Natural killer cell (primary cell): ENCODE results near the gene PFAS. TPM values are rescaled to one million over a fixed set of nuclear protein-coding genes. Genes with fewer than 3 reads are reported as not detected.

Experiments
- ATAC-seq, 3 donors: fragments of 150-1000 bp in 2 of 3; fragments of 200-7000 bp in 1 of 3; cut with Tn5 transposase; 1 replicate in 1 of 3; 2 replicates in 2 of 3; pipeline ENCODE4 v1.10.0; 2021; ENCODE audit warnings: mild to moderate bottlenecking in 2 of 3, moderate library complexity in 2 of 3
- DNase-seq, 2 donors: peaks; one replicate each; pipeline versions ENCODE4 v3.0.0 to v3.0.0-alpha.2; 2013 to 2021; ENCODE audit warnings: mixed read lengths in 1 of 2
- H3K27ac ChIP-seq: one replicate; pipeline ENCODE4 v1.5.1; 2013; ENCODE audit warnings: mild to moderate bottlenecking, low read length
- H3K27me3 ChIP-seq: one replicate; pipeline ENCODE4 v1.6.1; 2013; ENCODE audit warnings: low read length; ENCODE audit not compliant: control insufficient read depth, insufficient read depth
- H3K36me3 ChIP-seq: one replicate; pipeline ENCODE4 v1.6.1; 2013; ENCODE audit warnings: low read length; ENCODE audit not compliant: control insufficient read depth, insufficient read depth
- H3K4me1 ChIP-seq: one replicate; pipeline ENCODE4 v1.6.1; 2013; ENCODE audit warnings: low read length; ENCODE audit not compliant: control insufficient read depth, insufficient read depth
- H3K4me3 ChIP-seq: one replicate; pipeline ENCODE4 v1.5.1; 2013; ENCODE audit warnings: low read length
- H3K9me3 ChIP-seq: one replicate; pipeline ENCODE4 v1.6.1; 2013; ENCODE audit warnings: low read length; ENCODE audit not compliant: control insufficient read depth, insufficient read depth
- H3K27ac Mint-ChIP-seq, 2 donors: one replicate each; pipeline ENCODE4 v1.8.0; 2022; ENCODE audit warnings: mild to moderate bottlenecking in 2 of 2, mixed read lengths in 2 of 2, moderate library complexity in 1 of 2
- H3K27me3 Mint-ChIP-seq, 2 donors: one replicate each; pipeline ENCODE4 v1.8.0; 2022; ENCODE audit warnings: low read depth in 2 of 2, mixed read lengths in 2 of 2
- H3K36me3 Mint-ChIP-seq: one replicate; pipeline ENCODE4 v1.8.0; 2022; ENCODE audit warnings: mixed read lengths
- H3K4me1 Mint-ChIP-seq, 2 donors: one replicate each; pipeline ENCODE4 v1.8.0; 2022; ENCODE audit warnings: mixed read lengths in 2 of 2
- H3K4me3 Mint-ChIP-seq: one replicate; pipeline ENCODE4 v1.8.0; 2022; ENCODE audit warnings: mild to moderate bottlenecking, moderate library complexity, mixed read lengths
- H3K9me3 Mint-ChIP-seq, 2 donors: one replicate each; pipeline ENCODE4 v1.8.0; 2022; ENCODE audit warnings: mixed read lengths in 2 of 2
- WGBS: methylation state at CpG from one replicate; pipeline ENCODE4 v1.1.7; 2013; ENCODE audit warnings: missing lambda C conversion rate; ENCODE audit not compliant: insufficient coverage; 5-methylcytosine and 5-hydroxymethylcytosine counted together
- intact Hi-C: fragments of 100-400 bp; cut with micrococcal nuclease; formaldehyde crosslinking; loops from one replicate; pipeline ENCODE4 v1.14.2; 2022
- total RNA-seq, 4 donors: library from RNA; stranded (reverse); fragments of 120-200 nt in 1 of 4; gene quantifications; one replicate each; pipeline versions ENCODE4 v1.2.3 to v1.2.4, GENCODE V29; 2013 to 2022
- TF ChIP-seq, protein P1 (sequence below): fragments of 200-600 bp; IDR thresholded peaks from one replicate; pipeline ENCODE4 v1.8.0; 2022; ENCODE audit warnings: antibody characterized with exemption

PFAS gene
- total RNA-seq, 3 donors from 2014 or later (not counting 1 experiment from before 2014, with no cell fraction given), result 23.6 to 30.0 (median 24.0) TPM

GRCh38 chr17:8237175-8237574 lies 11.9 kb upstream of the PFAS start:
- H3K4me3 ChIP-seq, result no peak overlapping the region
- WGBS, result 95% methylated on average over 7 of the region's 7 CpGs
- H3K36me3 Mint-ChIP-seq, result peaks cover 15% of the 10 kb centered on the region
- no peak overlapping the region for H3K4me3 Mint-ChIP-seq
- H3K9me3 ChIP-seq, result no peaks in the 10 kb centered on the region
- ATAC-seq (no peak), DNase-seq (no peak)
- H3K4me1 Mint-ChIP-seq, result peaks cover 0 to 19% of the 10 kb centered on the region in 2 donors
- no peak overlapping the region for H3K27ac ChIP-seq
- H3K27ac Mint-ChIP-seq, result no peak overlapping the region
- TF ChIP-seq, protein P1, sequence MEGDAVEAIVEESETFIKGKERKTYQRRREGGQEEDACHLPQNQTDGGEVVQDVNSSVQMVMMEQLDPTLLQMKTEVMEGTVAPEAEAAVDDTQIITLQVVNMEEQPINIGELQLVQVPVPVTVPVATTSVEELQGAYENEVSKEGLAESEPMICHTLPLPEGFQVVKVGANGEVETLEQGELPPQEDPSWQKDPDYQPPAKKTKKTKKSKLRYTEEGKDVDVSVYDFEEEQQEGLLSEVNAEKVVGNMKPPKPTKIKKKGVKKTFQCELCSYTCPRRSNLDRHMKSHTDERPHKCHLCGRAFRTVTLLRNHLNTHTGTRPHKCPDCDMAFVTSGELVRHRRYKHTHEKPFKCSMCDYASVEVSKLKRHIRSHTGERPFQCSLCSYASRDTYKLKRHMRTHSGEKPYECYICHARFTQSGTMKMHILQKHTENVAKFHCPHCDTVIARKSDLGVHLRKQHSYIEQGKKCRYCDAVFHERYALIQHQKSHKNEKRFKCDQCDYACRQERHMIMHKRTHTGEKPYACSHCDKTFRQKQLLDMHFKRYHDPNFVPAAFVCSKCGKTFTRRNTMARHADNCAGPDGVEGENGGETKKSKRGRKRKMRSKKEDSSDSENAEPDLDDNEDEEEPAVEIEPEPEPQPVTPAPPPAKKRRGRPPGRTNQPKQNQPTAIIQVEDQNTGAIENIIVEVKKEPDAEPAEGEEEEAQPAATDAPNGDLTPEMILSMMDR, result no peak
- H3K36me3 ChIP-seq, result peaks cover 84% of the 10 kb centered on the region
- H3K27me3 ChIP-seq, result no peaks in the 10 kb centered on the region
- H3K27me3 Mint-ChIP-seq, result no peaks in the 10 kb centered on the region
- intact Hi-C loops, result no loop called here
- H3K9me3 Mint-ChIP-seq, result no peaks in the 10 kb centered on the region
- H3K4me1 ChIP-seq, result no peaks in the 10 kb centered on the region

GRCh38 chr17:8237886-8238285 lies 11.2 kb upstream of the PFAS start:
- peak overlapping the region in 1 of 2 donors; percentile 13 for H3K27ac Mint-ChIP-seq
- no peak for ATAC-seq
- no peak overlapping the region for H3K27ac ChIP-seq
- H3K4me3 ChIP-seq, result no peak overlapping the region
- peaks cover 17% of the 10 kb centered on the region for H3K36me3 Mint-ChIP-seq
- TF ChIP-seq, protein P1, result no peak
- no peak overlapping the region for H3K4me3 Mint-ChIP-seq
- intact Hi-C loops, result no loop called here
- no peaks in the 10 kb centered on the region for H3K9me3 Mint-ChIP-seq
- no peaks in the 10 kb centered on the region for H3K9me3 ChIP-seq
- H3K27me3 Mint-ChIP-seq, result no peaks in the 10 kb centered on the region
- H3K27me3 ChIP-seq, result no peaks in the 10 kb centered on the region
- H3K4me1 Mint-ChIP-seq, result peaks cover 0 to 24% of the 10 kb centered on the region in 2 donors
- no peak for DNase-seq
- 95% methylated on average over 4 of the region's 4 CpGs for WGBS
- no peaks in the 10 kb centered on the region for H3K4me1 ChIP-seq
- H3K36me3 ChIP-seq, result peaks cover 79% of the 10 kb centered on the region

DNA sequence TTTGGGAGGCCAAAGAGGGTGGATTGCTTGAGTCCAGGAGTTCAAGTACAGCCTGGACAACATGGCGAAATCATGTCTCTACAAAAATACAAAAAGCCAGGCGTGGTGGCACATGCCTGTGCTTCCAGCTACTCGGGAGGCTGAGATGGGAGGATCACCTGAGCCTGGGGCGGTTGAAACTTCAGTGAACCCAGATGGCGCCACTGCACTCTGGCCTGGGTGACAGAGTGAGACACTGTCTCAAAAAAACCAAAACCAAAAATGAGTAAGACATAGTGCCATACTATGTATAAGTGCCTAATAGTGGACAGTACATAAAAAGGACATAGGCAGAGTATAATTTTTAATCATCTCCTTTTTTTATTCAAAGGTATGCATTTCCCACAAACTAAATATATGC lies 5.3 kb upstream of the PFAS start:
- Mint-ChIP-seq H3K27ac (peak overlapping the region; percentile 92 to 97), H3K27me3 (no peaks in the 10 kb centered on the region), H3K4me1 (peaks cover 20 to 51% of the 10 kb centered on the region in 2 donors), H3K9me3 (no peaks in the 10 kb centered on the region), H3K4me3 (no peak overlapping the region), H3K36me3 (peaks cover 6% of the 10 kb centered on the region)
- peak in 1 of 2 donors; percentile 53 for DNase-seq
- H3K27ac ChIP-seq, result no peak overlapping the region
- peaks cover 36% of the 10 kb centered on the region for H3K4me1 ChIP-seq
- intact Hi-C loops, result loop anchor here (10.0 kb wide), 1 partner anchor 399 kb away; no protein-coding TSS in a partner anchor
- WGBS, result 88% methylated on average over 5 of the region's 5 CpGs
- no peaks in the 10 kb centered on the region for H3K27me3 ChIP-seq
- TF ChIP-seq, protein P1, result no peak
- ATAC-seq, result no peak
- H3K4me3 ChIP-seq, result no peak overlapping the region
- no peaks in the 10 kb centered on the region for H3K9me3 ChIP-seq
- H3K36me3 ChIP-seq, result peaks cover 35% of the 10 kb centered on the region

GRCh38 chr17:8244768-8245167 lies 4.3 kb upstream of the PFAS start:
- DNase-seq, result no peak
- Histone ChIP-seq H3K27ac (no peak overlapping the region), H3K27me3 (no peaks in the 10 kb centered on the region), H3K36me3 (peaks cover 27% of the 10 kb centered on the region), H3K4me1 (peaks cover 42% of the 10 kb centered on the region), H3K9me3 (no peaks in the 10 kb centered on the region), H3K4me3 (no peak overlapping the region)
- H3K27me3 Mint-ChIP-seq, result no peaks in the 10 kb centered on the region
- H3K9me3 Mint-ChIP-seq, result no peaks in the 10 kb centered on the region
- no peak overlapping the region for H3K4me3 Mint-ChIP-seq
- peak overlapping the region; percentile 92 to 97 for H3K27ac Mint-ChIP-seq
- intact Hi-C loops, result loop anchor here (5.0 to 10.0 kb wide), 2 partner anchors 32 to 400 kb away; partner anchors contain the start of gene AURKB
- H3K36me3 Mint-ChIP-seq, result peaks cover 6% of the 10 kb centered on the region
- TF ChIP-seq, protein P1, result no peak
- WGBS, result 95% methylated on average over 7 of the region's 8 CpGs
- no peak for ATAC-seq
- peaks cover 29 to 61% of the 10 kb centered on the region in 2 donors for H3K4me1 Mint-ChIP-seq
